ENCODE data around the gene AKR1C8.
"Not testable (repeated sequence)": the region's sequence is repeated elsewhere in the genome, so short reads cannot be mapped to it uniquely, and the experiment has no call there.

The AKR1C8 gene

DNA sequence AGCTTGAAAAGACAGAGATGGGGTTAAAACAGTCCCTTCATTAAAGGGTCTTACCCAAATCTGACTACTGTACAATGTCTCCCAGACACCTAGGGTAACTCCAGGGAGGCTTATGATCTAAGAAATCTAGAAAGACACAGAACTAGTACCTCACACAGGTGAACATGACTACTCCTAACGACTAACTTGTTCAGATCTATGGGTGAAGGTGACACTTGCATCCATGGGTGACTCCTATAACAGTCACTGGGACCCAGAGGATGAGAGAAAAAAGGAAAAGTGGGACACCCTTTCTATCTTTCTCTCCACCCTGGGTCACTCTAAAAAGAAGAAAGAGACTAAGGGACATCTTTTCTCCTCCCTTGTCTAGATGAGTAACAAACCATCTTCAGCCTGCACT, 19.2 kb downstream of the AKR1C8 start:
- no peak for DNase-seq (ENCODE audit: low read depth)

DNA sequence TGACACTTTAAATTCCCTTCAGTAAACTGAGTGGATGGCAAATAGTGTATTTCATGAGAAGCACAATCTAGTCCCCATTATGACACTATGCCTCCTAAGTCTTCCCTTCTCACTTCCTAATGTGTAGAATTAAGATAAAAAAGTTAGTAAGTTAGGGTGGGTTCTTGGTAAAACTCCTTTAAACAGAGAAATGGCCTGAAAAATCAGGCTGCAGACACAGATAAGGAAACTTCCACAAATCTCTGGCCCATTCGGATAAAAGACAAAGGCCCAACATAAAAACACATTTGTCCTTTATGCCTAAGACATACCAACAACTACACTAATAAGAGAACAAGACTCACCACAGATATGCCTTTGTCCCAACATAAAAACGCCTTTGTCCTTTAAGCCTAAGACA, 21.5 kb downstream of the AKR1C8 start:
- DNase-seq (ENCODE audit: low read depth) = no peak

DNA sequence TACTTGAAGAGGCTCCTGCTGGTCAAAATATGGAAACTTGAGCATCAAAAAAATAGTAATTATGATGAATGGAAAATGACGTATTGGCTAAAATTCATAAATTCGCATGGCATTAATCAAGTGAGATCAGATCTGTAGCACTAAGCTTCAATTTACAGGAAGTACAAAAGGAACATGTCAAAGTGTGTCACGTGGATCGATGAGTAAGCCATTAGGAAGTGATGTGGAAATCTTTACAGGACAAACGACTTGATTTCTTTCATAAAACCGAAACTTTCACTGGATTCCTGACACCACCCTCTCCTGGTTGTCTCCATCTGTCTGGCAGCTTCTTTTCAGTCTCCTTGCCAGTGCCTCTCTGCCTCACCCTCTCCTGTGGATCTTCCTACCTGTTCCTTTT, 25.8 kb downstream of the AKR1C8 start:
- no peak for DNase-seq (ENCODE audit: low read depth)

DNA sequence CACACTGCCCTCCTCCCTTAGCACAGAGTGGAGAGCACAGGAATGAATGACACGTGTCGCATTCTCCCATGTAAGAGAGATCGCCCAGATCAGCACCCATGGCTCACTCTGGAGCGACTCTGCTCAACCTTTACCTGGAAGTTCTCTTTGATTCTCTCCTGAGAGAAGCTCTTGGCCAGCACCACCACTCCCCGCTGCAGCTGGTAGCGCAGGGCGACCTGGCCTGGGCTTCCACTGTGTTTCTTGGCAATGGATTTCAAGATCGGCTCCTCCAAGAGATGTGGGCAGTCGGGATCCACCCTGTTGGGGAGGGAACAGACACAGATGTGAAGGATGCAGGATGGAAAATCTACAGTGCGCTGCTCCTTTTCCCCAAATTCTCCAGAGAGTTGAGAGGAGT, 27.4 kb downstream of the AKR1C8 start:
- DNase-seq (ENCODE audit: low read depth) = no peak

DNA sequence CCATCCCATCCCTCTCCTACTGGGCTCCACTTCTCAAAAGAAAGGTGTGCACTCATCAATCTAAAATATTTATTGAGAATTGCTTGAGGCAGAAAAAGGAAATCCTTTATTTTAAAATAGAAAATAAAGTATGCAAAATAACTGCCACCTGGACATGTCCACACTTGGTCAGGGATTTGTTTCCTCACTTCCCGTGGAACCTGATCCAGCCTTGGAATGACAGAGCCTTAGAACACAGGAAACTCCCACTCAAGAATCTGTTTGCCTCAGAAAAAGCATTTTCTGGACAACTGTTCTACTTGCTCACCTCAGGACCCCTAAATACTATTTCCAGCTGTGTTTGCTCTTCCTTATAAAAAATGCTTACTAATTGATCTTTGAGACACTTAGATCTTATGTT, 29.0 kb downstream of the AKR1C8 start:
- DNase-seq (ENCODE audit: low read depth) = no peak

DNA sequence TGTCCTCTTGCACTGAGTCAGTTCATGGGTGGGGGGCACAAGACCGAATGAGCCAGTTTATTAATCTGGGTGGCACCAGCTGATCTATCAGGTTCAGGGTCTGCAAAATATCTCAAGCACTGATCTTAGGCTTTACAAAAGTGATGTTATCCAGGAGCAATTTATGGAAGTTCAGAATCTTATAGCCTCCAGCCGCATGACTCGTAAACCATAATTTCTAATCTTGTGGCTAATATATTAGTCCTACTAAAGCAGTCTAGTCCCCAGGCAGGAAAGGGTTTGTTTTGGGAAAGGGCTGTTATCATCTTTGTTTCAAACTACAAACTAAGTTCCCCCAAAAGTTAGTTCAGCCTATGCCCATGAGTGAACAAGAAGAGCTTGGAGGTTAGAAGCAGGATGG, 33.9 kb downstream of the AKR1C8 start:
- DNase-seq (ENCODE audit: low read depth) = no peak

DNA sequence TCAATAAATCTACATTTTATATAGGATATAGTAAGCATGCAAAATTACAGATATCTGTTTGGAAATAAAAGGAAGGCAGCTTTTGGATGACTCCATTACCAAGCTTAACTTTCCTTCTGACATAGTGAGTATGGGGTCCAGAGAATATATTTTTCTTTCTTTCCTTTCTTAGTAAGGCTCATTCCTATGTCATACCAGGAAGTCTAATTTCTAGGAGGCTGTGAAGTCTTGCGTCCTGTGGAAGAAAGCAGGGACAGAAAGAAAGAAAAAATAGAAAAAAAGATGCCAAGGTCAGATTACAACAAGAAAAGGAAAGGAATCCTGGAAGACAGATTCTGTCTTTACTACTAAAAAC, 36.3 kb downstream of the AKR1C8 start:
- no peak for DNase-seq (ENCODE audit: low read depth)

DNA sequence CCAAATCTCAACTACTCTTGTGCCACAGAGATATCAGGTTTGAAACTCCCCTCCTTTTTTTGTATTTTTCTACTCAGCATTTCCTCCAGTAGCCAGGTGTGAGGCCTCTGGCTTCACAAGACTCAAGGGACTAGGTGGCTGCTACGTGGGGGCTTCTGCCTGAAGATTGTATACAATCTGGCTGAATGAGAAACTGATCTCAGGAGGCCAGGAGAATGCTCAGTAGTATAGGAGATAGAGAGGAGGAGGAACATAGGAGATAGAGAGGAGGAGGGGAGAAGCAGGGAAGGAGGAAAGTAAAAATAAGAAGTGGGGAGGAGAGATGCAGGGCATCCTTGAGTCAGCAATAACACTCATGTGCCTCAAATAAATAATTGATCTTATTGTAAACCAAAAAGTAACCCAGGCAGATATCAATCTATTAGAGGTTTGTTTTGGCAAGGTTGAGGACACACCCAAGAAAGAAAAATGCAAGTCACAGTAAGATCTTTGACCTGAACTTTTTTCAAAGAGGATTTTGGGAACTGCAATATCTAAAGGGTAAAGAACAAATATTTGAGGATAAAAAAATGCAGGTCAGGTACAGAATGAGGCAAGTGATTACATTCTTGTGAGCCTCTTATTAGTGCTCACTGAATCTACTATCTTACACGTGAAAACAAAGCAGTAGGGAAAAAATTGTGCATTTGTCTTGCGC, 36.8 kb downstream of the AKR1C8 start:
- DNase-seq (ENCODE audit: low read depth) = no peak

DNA sequence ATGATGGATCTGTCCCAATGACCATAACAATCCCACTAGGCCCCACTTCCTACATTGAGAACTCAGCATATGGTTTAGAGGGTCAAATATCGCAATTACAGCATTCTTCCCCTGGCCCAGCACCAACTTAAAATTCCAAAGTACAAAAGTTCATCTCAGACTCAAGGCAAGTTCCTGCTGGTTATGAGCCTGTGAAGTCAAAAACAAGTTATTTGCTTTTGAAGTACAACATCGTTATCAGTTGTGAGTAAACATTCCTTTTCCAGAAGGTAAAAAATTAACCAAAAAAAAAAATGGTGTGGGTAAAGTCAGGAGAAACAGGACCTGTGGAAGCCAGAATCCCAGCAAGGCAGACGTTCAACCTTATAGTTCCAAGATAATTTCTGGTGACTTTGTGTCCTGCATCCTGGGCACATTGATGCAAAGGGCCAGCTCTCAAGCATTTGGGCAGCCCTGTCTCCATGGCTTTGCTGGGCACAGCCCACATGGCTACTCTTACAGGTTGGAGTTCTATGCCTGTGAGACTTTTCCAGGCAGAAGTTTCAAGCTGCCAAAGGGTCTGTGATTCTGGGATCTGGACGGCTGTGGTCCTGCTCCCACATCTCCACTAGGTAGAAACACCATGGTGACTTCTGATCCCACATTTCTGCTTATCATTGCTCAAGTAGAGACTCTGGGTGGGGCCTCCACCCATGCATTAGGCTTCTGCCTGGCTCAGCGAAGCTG, 37.5 kb downstream of the AKR1C8 start:
- no peak for DNase-seq (ENCODE audit: low read depth)

DNA sequence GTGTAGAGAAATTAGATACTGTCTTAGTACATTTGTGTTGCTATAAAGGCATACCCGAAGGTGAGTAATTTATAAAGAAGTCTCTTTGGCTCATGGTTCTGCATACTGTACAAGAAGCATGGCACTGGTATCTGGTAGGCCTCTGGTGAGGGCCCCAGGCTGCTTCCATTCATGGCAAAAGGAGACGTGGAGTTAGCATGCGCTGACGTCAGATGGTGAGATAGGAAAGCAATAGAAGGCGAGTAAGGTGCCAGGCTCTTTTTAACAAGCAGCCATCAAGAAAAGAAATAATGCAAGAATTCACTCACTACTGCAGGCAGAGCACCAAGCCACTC, 38.1 kb downstream of the AKR1C8 start:
- no peak for DNase-seq (ENCODE audit: low read depth)

DNA sequence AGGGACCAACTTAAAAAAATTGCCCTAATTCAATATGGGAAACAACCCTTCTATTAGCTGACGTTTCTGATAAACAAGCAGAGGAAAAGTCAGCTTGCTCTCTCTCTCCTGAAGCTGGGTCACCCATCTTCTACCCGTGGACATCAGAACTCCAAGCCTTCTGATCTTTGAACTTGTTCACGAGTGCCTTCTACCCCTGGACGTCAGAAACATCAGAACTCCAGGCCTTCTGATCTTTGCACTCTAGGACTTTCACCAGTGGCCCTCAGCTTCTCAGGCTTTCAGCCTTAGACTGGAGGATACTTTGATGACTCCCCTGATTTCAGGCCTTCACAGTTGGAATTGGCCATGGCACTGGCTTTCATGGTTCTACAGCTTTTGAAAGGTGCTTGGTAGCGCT, 41.8 kb downstream of the AKR1C8 start:
- no peak for DNase-seq (ENCODE audit: low read depth)

DNA sequence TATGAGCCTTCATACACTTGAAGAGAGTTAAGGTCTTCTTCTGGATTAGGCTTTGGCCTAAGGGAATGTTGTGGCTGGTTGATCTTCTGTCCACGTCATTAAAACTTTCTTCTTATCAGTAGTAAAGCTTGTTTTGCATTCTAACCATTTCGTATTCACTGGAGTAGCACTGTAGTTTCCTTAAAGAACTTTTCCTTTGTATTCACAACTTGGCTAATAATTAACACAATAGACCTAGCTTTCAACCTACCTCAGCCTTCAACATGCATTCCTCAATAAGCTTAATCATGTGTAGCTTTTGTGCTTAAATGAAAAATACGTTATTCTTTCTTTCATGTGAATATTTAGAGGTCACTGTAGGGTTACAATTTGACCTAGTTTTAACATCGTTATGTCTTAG, 42.8 kb downstream of the AKR1C8 start:
- DNase-seq (ENCODE audit: low read depth) = no peak

DNA sequence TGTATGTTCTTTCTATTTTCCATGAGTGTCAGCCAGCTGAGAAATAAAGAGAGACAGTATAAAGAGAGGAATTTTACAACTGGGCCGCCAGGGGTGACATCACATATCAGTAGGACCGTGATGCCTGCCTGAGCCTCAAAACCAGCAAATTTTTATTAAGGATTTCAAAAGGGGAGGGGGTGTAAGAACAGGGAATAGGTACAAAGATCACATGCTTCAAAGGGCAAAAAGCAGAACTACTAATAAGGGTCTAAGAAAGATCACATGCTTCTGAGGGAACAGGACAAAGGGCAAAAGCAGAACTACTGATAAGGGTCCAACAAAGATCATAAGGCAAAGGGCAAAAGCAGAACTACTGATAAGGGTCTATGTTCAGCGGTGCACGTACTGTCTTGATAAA, 47.3 kb downstream of the AKR1C8 start:
- not testable (repeated sequence) for DNase-seq (ENCODE audit: low read depth)

DNA sequence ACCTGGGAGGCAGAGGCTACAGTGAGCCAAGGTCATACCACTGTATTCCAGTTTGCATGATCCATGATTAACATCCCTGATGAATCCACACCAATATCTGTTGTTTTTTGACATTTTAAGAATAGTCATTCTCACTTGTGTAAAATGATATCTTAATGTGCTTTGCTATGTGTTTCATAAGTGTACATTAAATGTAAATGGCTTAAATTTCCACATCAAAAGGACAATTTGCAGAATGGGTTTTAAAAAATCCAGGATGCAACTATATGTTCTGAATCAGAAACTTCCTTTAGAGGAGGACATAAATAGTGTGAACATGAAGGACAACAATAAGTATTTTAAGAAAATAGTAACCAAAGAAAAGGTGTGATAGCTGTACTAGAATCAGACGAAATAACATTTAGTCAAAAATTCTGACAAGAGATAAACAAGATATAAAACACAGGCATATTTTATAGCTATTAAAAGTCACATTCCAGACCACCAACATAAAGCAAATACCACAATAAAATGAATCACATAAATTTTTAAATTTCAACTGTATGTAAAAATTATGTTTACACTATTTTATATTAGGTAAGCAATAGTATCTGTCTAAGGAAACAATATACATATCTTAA, 48.4 kb downstream of the AKR1C8 start:
- DNase-seq (ENCODE audit: low read depth) = no peak

DNA sequence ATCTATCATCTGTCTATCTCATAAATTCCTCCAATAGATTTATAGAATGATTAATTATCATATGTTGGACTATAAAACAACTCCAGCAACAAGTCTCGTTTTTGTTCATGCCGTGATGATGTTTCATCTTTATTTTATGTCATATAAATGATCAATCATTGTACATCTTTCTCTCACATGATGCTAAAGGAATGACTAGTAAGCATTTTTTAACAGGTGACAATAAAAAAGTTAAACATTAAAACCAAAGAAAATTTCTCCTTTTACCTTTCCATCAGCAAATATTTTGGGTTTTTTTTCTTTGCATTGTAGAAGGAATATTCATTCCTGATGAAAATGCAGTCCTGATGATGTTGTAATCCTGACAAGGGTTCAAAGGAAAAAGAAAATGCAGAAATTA, 49.4 kb downstream of the AKR1C8 start:
- no peak for DNase-seq (ENCODE audit: low read depth)

DNA sequence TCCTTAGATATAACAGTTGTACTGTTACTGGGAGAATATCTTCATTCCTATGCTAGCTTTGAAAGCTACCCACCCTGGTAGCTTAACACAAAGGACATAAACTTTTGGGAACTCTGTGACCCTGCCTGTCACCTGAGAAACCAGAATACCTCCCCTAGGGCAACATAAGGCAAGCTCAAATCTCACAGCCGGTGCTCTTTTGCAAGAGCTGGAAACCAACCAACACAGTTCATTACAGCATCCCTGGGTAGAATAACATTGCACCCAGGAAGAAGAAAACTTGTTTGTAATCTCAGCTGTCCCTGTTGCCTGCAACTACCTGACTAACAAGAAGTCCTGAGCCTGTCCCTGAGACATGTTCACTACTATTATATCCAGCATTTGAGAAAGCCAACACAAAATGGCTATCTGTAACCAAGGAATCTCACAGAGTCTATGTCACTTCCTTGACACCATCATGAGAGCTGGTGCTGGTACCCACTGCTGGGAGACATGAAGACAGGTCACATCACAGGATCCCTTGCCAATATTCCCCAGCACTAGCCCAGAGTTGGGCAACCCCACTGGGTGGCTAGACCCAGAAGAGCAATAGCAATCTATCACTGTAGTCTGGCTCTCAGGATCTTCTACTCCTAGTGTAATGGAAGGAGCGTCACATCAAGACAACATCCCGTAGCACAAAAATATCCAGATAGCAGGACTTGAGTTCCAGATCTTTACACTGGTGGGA, 59.5 kb downstream of the AKR1C8 start:
- no peak for DNase-seq (ENCODE audit: low read depth)

DNA sequence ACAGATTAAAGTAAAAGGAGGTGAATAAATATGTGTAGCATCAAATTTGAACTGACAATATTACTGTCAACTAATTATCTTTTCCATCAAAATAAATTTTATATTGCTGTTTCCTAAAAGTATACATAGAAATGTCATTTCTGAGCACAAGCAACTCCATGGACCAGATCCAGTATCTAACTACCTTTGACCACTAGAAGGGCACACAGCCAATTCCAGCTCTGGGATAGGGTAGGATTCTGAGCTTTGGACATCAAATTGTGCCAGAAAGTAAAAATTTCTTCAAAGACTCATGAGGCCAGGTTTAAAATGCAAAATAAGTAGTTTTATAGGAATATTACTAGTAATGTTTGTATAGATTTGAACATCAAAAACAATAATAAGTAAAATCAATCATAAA, 61.1 kb downstream of the AKR1C8 start:
- no peak for DNase-seq (ENCODE audit: low read depth)

DNA sequence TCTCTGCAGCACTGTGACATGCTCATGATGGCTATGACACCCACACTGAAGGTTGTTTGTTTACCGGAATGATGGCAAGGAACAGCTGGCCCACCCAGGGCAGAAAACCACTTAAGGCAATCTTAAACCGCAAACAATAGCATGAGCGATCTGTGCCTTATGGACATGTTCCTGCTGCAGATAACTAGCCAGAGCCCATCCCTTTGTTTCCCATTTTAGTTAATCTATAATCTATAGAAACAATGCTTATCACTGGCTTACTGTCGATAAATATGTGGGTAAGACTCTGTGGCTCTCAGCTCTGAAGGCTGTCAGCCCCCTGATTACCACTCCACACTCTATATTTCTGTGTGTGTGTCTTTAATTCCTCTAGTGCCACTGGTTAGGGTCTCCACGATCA, 65.0 kb downstream of the AKR1C8 start:
- not testable (repeated sequence) for DNase-seq (ENCODE audit: low read depth)

DNA sequence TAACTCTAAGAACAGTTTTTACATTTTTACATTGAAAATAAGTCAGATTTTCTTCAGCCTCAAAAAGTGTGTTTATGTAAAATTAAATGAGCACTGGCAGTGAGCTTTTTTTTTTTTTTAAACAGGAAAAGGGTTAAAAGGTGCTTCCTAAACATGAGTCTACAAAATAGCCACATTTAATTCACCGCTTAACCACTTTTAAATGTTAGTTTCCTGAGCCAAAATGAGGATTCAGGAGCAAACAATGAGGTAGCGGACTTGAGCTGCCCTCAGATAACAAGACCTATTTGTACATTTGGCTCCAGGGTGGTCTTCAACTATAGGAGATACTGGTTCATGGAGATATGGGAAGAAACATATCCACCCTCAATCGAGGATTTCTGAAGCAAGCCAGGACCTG, 67.9 kb downstream of the AKR1C8 start:
- DNase-seq (ENCODE audit: low read depth) = no peak

DNA sequence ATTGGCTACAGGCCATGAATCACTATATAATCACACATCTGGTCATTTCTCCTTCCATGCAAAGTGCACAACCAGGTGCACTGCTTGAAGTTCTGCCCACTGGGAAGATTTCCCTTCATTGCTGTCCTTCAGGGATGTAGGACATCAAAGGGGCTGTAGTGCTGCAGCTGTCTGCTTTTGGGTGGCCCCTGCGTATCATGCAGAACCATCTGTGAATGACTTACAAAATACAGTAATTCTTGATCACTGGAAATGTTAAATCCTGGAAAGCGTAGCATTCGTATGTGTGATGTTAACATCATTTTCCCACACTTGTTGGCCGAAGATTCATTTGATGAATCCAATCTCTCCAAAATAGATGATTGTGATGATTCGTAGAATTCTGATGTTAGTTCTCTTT, 68.3 kb downstream of the AKR1C8 start:
- no peak for DNase-seq (ENCODE audit: low read depth)

DNA sequence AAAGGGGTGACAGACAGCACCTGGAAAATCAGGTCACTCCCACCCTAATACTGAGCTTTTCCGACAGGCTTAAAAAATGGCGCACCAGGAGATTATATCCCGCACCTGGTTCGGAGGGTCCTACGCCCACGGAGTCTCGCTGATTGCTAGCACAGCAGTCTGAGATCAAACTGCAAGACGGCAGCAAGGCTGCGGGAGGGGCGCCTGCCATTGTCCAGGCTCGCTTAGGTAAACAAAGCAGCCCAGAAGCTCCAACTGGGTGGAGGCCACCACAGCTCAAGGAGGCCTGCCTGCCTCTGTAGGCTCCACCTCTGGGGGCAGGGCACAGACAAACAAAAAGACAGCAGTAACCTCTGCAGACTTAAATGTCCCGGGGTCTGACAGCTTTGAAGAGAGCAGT, 75.1 kb downstream of the AKR1C8 start:
- not testable (repeated sequence) for DNase-seq (ENCODE audit: low read depth)

DNA sequence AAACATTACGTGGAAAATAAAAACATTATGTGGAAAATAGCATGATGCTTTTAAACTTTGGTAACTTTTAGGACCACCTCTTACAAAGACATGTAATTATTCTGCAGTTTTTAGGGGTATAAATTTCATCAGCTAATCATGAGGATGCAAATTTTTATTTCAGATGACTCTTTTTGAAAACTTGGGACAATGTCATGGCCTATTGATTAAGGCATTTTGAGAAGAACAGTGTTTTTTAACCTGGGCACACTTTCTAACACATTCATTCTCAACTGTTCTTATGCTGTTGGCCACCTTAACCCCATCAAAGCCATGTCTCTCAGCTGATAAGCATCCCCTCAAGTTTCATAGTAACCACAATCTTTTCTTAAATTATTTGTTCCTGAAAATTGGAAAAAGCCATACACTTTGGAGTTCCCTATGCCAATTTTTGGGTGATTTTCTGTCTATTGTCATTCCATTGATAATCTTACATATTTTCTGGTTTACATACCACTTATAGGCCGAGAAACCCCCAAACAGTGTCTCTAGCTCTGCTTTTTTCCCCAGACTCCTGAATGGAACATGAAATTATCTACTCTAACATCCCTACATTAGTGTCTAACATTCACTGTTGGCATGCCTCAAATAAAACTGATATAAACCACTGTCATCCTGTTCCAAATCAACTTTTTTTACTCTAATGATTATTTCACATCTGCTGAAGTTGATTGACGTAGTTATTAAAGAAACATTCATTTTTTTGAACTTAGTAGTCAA, 76.1 kb downstream of the AKR1C8 start:
- no peak for DNase-seq (ENCODE audit: low read depth)
